ENCODE data around the gene CCR6.

DNA sequence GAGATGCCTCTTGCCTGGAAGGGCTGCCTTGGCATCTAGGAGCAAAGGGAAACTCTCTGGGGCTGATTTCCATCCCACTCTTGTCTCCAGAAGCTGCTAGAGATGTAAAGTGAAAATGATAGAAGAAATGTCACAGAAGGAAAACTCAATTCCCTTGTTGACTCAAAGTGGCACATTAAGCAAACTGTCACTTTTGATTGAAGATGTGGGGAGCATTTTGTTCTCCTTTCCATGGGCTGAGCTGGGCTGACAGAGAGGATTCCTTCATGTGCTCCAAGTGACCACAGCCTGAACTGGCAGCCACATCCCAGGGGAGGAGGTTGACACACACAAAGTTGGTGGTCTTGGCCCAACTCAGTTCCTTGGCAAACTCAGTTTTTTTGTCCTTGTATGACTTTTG lies 25.1 kb downstream of the CCR6 start:
- TF ChIP-seq, protein P1, sequence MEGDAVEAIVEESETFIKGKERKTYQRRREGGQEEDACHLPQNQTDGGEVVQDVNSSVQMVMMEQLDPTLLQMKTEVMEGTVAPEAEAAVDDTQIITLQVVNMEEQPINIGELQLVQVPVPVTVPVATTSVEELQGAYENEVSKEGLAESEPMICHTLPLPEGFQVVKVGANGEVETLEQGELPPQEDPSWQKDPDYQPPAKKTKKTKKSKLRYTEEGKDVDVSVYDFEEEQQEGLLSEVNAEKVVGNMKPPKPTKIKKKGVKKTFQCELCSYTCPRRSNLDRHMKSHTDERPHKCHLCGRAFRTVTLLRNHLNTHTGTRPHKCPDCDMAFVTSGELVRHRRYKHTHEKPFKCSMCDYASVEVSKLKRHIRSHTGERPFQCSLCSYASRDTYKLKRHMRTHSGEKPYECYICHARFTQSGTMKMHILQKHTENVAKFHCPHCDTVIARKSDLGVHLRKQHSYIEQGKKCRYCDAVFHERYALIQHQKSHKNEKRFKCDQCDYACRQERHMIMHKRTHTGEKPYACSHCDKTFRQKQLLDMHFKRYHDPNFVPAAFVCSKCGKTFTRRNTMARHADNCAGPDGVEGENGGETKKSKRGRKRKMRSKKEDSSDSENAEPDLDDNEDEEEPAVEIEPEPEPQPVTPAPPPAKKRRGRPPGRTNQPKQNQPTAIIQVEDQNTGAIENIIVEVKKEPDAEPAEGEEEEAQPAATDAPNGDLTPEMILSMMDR (IDR thresholded peaks at IDR 0.05), result no peak
- no peak for TF ChIP-seq POLR2A (IDR thresholded peaks at IDR 0.05)
